HepG2 (cell line): Measurements from ENCODE around the gene SEC14L1. TPM values are rescaled to one million over a fixed set of nuclear protein-coding genes. Genes with fewer than 3 reads are reported as not detected.

Experiments used
- ATAC-seq: fragments of 200-7000 bp; cut with Tn5 transposase; 3 replicates; pipeline ENCODE4 v1.9.1; 2020; ENCODE audit warnings: mild to moderate bottlenecking, moderate library complexity
- BruUV-seq: library from RNA; stranded (reverse); fragments of 400-500 nt; replicated peaks from 2 replicates; lab custom pipeline; 2021; lab: Mats Ljungman, UMichigan
- CTCF ChIA-PET: fragments of 300-600 bp; formaldehyde crosslinking; extraction: SDS; loops from one replicate; lab custom pipeline; 2021; ENCODE audit warnings: low total read pairs, inconsistent platforms, low intra/inter-chr PET ratio; lab: Yijun Ruan, JAX
- POLR2A ChIA-PET: fragments of 350-600 bp; sonication (Branson Sonifier 250); formaldehyde crosslinking; loops from one replicate; lab custom pipeline; 2020; ENCODE audit warnings: antibody characterized with exemption, inconsistent platforms; lab: Yijun Ruan, JAX
- DNase-seq: peaks from one replicate; pipeline ENCODE4 v3.0.0-alpha.2; 2015; ENCODE audit warnings: low spot score
- FAIRE-seq: peaks from 3 replicates; lab custom pipeline; 2011; peaks lifted over from hg19 to GRCh38; lab: Jason Lieb, UNC
- H2AFZ ChIP-seq: one replicate; pipeline ENCODE4 v1.6.1; 2011; ENCODE audit warnings: low read length, inconsistent platforms
- H3K27ac ChIP-seq: fragments of 300-600 bp; 3 replicates; pipeline ENCODE4 v1.8.0; 2011; ENCODE audit warnings: mixed run types, mild to moderate bottlenecking, mixed read lengths, low read length, inconsistent platforms; ENCODE audit not compliant: insufficient read depth; ENCODE audit errors: extremely low read length
- H3K27me3 ChIP-seq, 2 experiments: fragments of 200-600 bp in 1 of 2; 2 replicates in 1 of 2; 3 replicates in 1 of 2; pipeline versions ENCODE4 v1.6.0 to v1.8.0; 2011; ENCODE audit warnings: low read length in 2 of 2, mild to moderate bottlenecking in 2 of 2, moderate library complexity in 2 of 2, inconsistent platforms in 1 of 2; ENCODE audit not compliant: insufficient read depth in 2 of 2, control insufficient read depth in 1 of 2
- H3K36me3 ChIP-seq, 2 experiments: fragments of 200-600 bp in 1 of 2; replicated peaks in 1 of 2; 2 replicates in 1 of 2; 3 replicates in 1 of 2; pipeline versions ENCODE4 v1.5.1 to v1.8.0; 2011; ENCODE audit warnings: low read length in 2 of 2, inconsistent platforms in 1 of 2; ENCODE audit not compliant: insufficient read depth in 2 of 2, control insufficient read depth in 1 of 2
- H3K4me1 ChIP-seq: 2 replicates; pipeline ENCODE4 v1.5.1; 2012; ENCODE audit warnings: low read length, inconsistent platforms; ENCODE audit not compliant: insufficient read depth
- H3K4me2 ChIP-seq: 2 replicates; pipeline ENCODE4 v1.6.0; 2011; ENCODE audit warnings: low read depth, low read length, inconsistent platforms
- H3K4me3 ChIP-seq, 3 experiments: fragments of 200-600 bp in 1 of 3; sonication (generic), shearing (Covaris generic) in 1 of 3; replicated peaks in 1 of 3; 2 replicates each; pipeline ENCODE4 v1.5.1; 2011 to 2016; ENCODE audit warnings: low read length in 3 of 3, inconsistent platforms in 2 of 3, low read depth in 2 of 3, mild to moderate bottlenecking in 2 of 3, control low read depth in 1 of 3, mixed read lengths in 1 of 3; ENCODE audit not compliant: insufficient read depth in 1 of 3
- H3K79me2 ChIP-seq: one replicate; pipeline ENCODE4 v1.6.1; 2011; ENCODE audit warnings: low read length, inconsistent platforms; ENCODE audit not compliant: insufficient read depth
- H3K9ac ChIP-seq: 2 replicates; pipeline ENCODE4 v1.6.0; 2011; ENCODE audit warnings: mild to moderate bottlenecking, low read depth, low read length, inconsistent platforms; ENCODE audit not compliant: insufficient read depth
- H3K9me3 ChIP-seq: 2 replicates; pipeline ENCODE4 v1.5.1; 2012; ENCODE audit warnings: mild to moderate bottlenecking, low read length
- H4K20me1 ChIP-seq: 2 replicates; pipeline ENCODE4 v1.6.0; 2011; ENCODE audit warnings: inconsistent platforms, mild to moderate bottlenecking, low read length, moderate library complexity; ENCODE audit not compliant: insufficient read depth
- GZF1 ChIP-seq: sonication (generic); formaldehyde crosslinking; IDR thresholded peaks from 2 replicates; pipeline ENCODE4 v1.5.1; 2020; ENCODE audit warnings: mild to moderate bottlenecking, missing genetic modification reagents
- HOXD1 ChIP-seq: sonication (generic); formaldehyde crosslinking; IDR thresholded peaks from 2 replicates; pipeline ENCODE4 v1.5.0; 2020; ENCODE audit warnings: missing genetic modification reagents
- MLX ChIP-seq: IDR thresholded peaks from 2 replicates; pipeline ENCODE4 v1.6.1; 2016
- NBN ChIP-seq: fragments of 450-650 bp; conservative IDR thresholded peaks from 2 replicates; pipeline ENCODE4 v1.6.1; 2017
- NFIC ChIP-seq: IDR thresholded peaks from 2 replicates; pipeline ENCODE4 v1.6.1; 2012; ENCODE audit warnings: mild to moderate bottlenecking, low read length, inconsistent platforms
- PRDM15 ChIP-seq: sonication (generic); formaldehyde crosslinking; IDR thresholded peaks from 2 replicates; pipeline ENCODE4 v1.4.0; 2020; ENCODE audit warnings: missing genetic modification reagents
- PRPF4 ChIP-seq: fragments of 200-400 bp; formaldehyde crosslinking; IDR thresholded peaks from 2 replicates; pipeline ENCODE4 v1.6.1; 2016; ENCODE audit warnings: low read length, low read depth; ENCODE audit not compliant: poor library complexity, severe bottlenecking
- SMAD3 ChIP-seq: sonication (generic); formaldehyde crosslinking; IDR thresholded peaks from 2 replicates; pipeline ENCODE4 v1.4.0; 2020; ENCODE audit warnings: missing genetic modification reagents
- TFAP4 ChIP-seq: sonication (generic); IDR thresholded peaks from 2 replicates; pipeline ENCODE4 v1.6.1; 2016; ENCODE audit warnings: low read depth, borderline replicate concordance
- TRIM22 ChIP-seq: fragments of 450-650 bp; IDR thresholded peaks from 2 replicates; pipeline ENCODE4 v1.6.1; 2017
- ZBTB20 ChIP-seq: sonication (generic); formaldehyde crosslinking; IDR thresholded peaks from 2 replicates; pipeline ENCODE4 v1.8.1; 2023; ENCODE audit warnings: missing genetic modification reagents, low read depth, mild to moderate bottlenecking, borderline replicate concordance
- ZFY ChIP-seq: sonication (generic); formaldehyde crosslinking; IDR thresholded peaks from 2 replicates; pipeline ENCODE4 v1.4.0; 2020; ENCODE audit warnings: missing genetic modification reagents
- ZNF235 ChIP-seq: sonication (generic); formaldehyde crosslinking; IDR thresholded peaks from 2 replicates; pipeline ENCODE4 v1.8.1; 2023; ENCODE audit warnings: mild to moderate bottlenecking, missing genetic modification reagents, borderline replicate concordance
- ZNF44 ChIP-seq: sonication (generic); formaldehyde crosslinking; IDR thresholded peaks from 2 replicates; pipeline ENCODE4 v1.5.1; 2020; ENCODE audit warnings: mild to moderate bottlenecking, missing genetic modification reagents
- ZNF503 ChIP-seq: sonication (generic); formaldehyde crosslinking; IDR thresholded peaks from 2 replicates; pipeline ENCODE4 v1.4.0; 2020; ENCODE audit warnings: missing genetic modification reagents
- WGBS: methylation state at CpG from one replicate; pipeline ENCODE4 v1.1.6; 2017; ENCODE audit warnings: low lambda C conversion rate; 5-methylcytosine and 5-hydroxymethylcytosine counted together
- in situ Hi-C: cut with HindIII; loops from 2 replicates; pipeline ENCODE4 v1.10.0; 2017; ENCODE audit warnings: low pct_unique_long_range_greater_than_20kb; ENCODE audit not compliant: extremely low pct_ligation_motif_present
- intact Hi-C: fragments of 100-400 bp; cut with micrococcal nuclease; formaldehyde crosslinking; loops from one replicate; pipeline ENCODE4 v1.10.0; 2022; ENCODE audit not compliant: unreplicated experiment
- polyA plus RNA-seq, 8 experiments: library from polyadenylated mRNA; depleted of rRNA in 3 of 8; stranded (reverse) in 7 of 8; unstranded in 1 of 8; fragments of >200 nt; fragmentation: Illumina TruSeq in 4 of 8; extraction: Trizol in 4 of 8; gene quantifications; 2 replicates each; pipeline versions ENCODE4 v1.2.1 to v1.2.3, GENCODE V29; 2011 to 2016; ENCODE audit warnings: low read depth in 4 of 8, missing spikeins in 1 of 8, mixed read lengths in 1 of 8; ENCODE audit not compliant: insufficient read depth in 1 of 8
- total RNA-seq, 5 experiments: library from RNA; depleted of rRNA; stranded (reverse); fragments of >200 nt; fragmentation: Illumina TruSeq; extraction: Trizol; gene quantifications; 2 replicates each; pipeline ENCODE4 v1.2.3, GENCODE V29; 2016; ENCODE audit warnings: low read depth in 1 of 5

Gene SEC14L1
- total and polyA plus RNA-seq, 2 of the 13 experiments (the other 11 are each of a cell fraction or from before 2014, with no cell fraction given): 26.3 to 43.9 TPM

GRCh38 chr17:77173104-77173503 is 32.3 kb downstream of the SEC14L1 start:
- no TSS peak for BruUV-seq
- Histone ChIP-seq H3K9ac (no peak overlapping the region), H3K4me1 (peaks cover 31% of the 10 kb centered on the region), H3K27ac (no peak overlapping the region), H3K36me3 (peaks cover 2 to 22% of the 10 kb centered on the region in 2 experiments), H3K9me3 (peaks cover 28% of the 10 kb centered on the region), H3K79me2 (peaks cover 43% of the 10 kb centered on the region), H3K4me2 (no peak overlapping the region), H2AFZ (no peak overlapping the region), H3K27me3 (no peaks in the 10 kb centered on the region), H4K20me1 (no peaks in the 10 kb centered on the region)
- in situ Hi-C loops: no loop called here
- 98% methylated on average over 6 of the region's 6 CpGs for WGBS
- ChIA-PET POLR2A (interaction anchor here (1.2 kb wide), 1 partner anchor 10 kb away, joined by 3 read pairs; no protein-coding TSS in a partner anchor), CTCF (no interaction called here)
- no peak for ATAC-seq
- FAIRE-seq: no peak
- no peak for DNase-seq
- intact Hi-C loops: no loop called here
- TF ChIP-seq SMAD3: no peak
- TF ChIP-seq PRDM15 (CRISPR knock-in tag): no peak
- TF ChIP-seq ZNF503 (CRISPR knock-in tag): no peak
- TF ChIP-seq ZBTB20 (CRISPR knock-in tag): no peak
- no peak for TF ChIP-seq NBN
- no peak for TF ChIP-seq PRPF4
- no peak for TF ChIP-seq ZNF235
- no peak for TF ChIP-seq NFIC
- TF ChIP-seq TRIM22: no peak
- no peak for TF ChIP-seq ZNF44 (CRISPR knock-in tag)
- no peak for TF ChIP-seq TFAP4
- TF ChIP-seq GZF1 (CRISPR knock-in tag): no peak
- TF ChIP-seq MLX: no peak
- TF ChIP-seq ZFY (CRISPR knock-in tag): no peak
- TF ChIP-seq HOXD1: no peak
- TF ChIP-seq, all 625 proteins: peak for 0
- no peak overlapping the region for H3K4me3 ChIP-seq
